ENCODE data around the gene MRGPRD. TPM values are rescaled to one million over a fixed set of nuclear protein-coding genes. Genes with fewer than 3 reads are reported as not detected.

MRGPRD gene
- total RNA-seq, 5 donors from 2014 or later (not counting 1 experiment from before 2014, with no cell fraction given) = not detected

- 97% methylated on average over 4 of the region's 9 CpGs for WGBS (ENCODE audit: insufficient coverage)
- DNase-seq (no peak), ATAC-seq (replicated peaks in 1 of 4) (no peak)
- Histone ChIP-seq H3K9me3 (no peaks in the 10 kb centered on the region), H3K36me3 (ENCODE audit: control insufficient read depth in 2 of 2, extremely low read depth in 1 of 2, insufficient read depth in 1 of 2, low read length in 1 of 2) (no peaks in the 10 kb centered on the region), H3K27ac (ENCODE audit: low read length) (no peak overlapping the region), H3K27me3 (replicated peaks in 1 of 2; ENCODE audit: control insufficient read depth in 2 of 2, extremely low read depth in 1 of 2, insufficient read depth in 2 of 2, low read length in 1 of 2) (peaks cover 0 to 33% of the 10 kb centered on the region in 2 experiments), H3K4me1 (ENCODE audit: control insufficient read depth in 1 of 2, extremely low read depth in 1 of 2, insufficient read depth in 2 of 2, low read length in 2 of 2) (peaks cover 0 to 26% of the 10 kb centered on the region in 2 experiments), H3K4me3 (ENCODE audit: control insufficient read depth in 1 of 2, extremely low read depth in 1 of 2, low read length in 1 of 2) (no peak overlapping the region)
- H3K27me3 Mint-ChIP-seq = peaks cover 1 to 5% of the 10 kb centered on the region in 2 donors
- H3K4me1 Mint-ChIP-seq = peaks cover 8 to 19% (median 16%) of the 10 kb centered on the region in 3 donors
- H3K36me3 Mint-ChIP-seq = no peaks in the 10 kb centered on the region
- H3K27ac Mint-ChIP-seq = no peak overlapping the region
- H3K9me3 Mint-ChIP-seq = no peaks in the 10 kb centered on the region
- ChIA-PET POLR2A (no interaction called here), CTCF (interaction anchor here in 1 of 2 donors (0.6 kb wide), 1 partner anchor 9 kb away, joined by 4 read pairs; no protein-coding TSS in a partner anchor)
- no peak overlapping the region for H3K4me3 Mint-ChIP-seq
These were observed 22.6 kb downstream of the MRGPRD start for GRCh38 chr11:68958211-68958610.

DNA sequence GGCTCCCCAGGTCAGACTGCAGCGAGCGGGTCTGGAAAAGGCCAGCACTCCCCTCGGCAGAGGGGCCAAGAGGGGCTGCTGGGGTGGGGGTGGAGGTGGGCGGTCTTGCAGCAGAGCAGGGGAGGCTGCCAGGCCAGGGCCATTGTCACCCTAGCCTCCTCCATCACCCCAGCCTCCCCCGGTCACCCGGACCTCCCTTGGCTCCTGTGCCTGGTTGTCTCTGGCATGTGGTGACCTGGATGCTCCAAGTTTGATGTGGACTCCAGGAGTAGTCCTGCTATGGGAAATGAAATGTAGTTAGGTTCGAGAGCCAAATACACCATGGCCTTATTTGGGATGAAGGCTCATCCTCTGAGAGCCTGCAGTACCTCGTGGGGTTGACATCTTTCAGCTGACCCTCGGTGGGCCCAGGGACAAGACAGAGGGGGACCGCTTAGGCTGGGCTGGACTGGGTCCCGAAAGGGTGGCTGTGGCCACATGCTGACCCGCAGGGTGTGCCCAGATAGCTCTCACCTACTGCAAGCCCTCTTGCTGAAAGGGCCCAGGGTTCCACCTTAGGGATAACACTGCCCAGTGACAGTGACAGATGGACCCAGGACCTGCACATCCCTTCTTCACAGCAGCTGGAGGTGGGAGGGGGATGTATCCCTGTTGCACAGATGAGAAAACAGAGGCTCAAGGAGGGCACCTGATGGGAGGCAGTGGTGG, 24.1 kb downstream of the MRGPRD start:
- Mint-ChIP-seq H3K9me3 (no peaks in the 10 kb centered on the region), H3K27me3 (peaks cover 0 to 5% of the 10 kb centered on the region in 2 donors), H3K4me3 (no peak overlapping the region), H3K27ac (no peak overlapping the region), H3K4me1 (peaks cover 3 to 10% (median 5%) of the 10 kb centered on the region in 3 donors), H3K36me3 (no peaks in the 10 kb centered on the region)
- CTCF ChIA-PET = interaction anchor here in 1 of 2 donors (0.6 to 1.2 kb wide), 3 partner anchors 88 to 245 kb away, joined by 3 to 5 read pairs (median 3); no protein-coding TSS in a partner anchor
- peaks cover 0 to 29% of the 10 kb centered on the region in 2 experiments for H3K27me3 ChIP-seq (replicated peaks in 1 of 2; ENCODE audit: control insufficient read depth in 2 of 2, extremely low read depth in 1 of 2, insufficient read depth in 2 of 2, low read length in 1 of 2)
- no peaks in the 10 kb centered on the region for H3K36me3 ChIP-seq (ENCODE audit: control insufficient read depth in 2 of 2, extremely low read depth in 1 of 2, insufficient read depth in 1 of 2, low read length in 1 of 2)
- 82% methylated on average over 7 of the region's 12 CpGs for WGBS (ENCODE audit: insufficient coverage)
- ATAC-seq (replicated peaks in 1 of 4) (no peak), DNase-seq (no peak)
- H3K9me3 ChIP-seq = no peaks in the 10 kb centered on the region
- POLR2A ChIA-PET = no interaction called here
- H3K27ac ChIP-seq (ENCODE audit: low read length) = no peak overlapping the region
- no peak overlapping the region for H3K4me3 ChIP-seq (ENCODE audit: control insufficient read depth in 1 of 2, extremely low read depth in 1 of 2, low read length in 1 of 2)
- H3K4me1 ChIP-seq (ENCODE audit: control insufficient read depth in 1 of 2, extremely low read depth in 1 of 2, insufficient read depth in 2 of 2, low read length in 2 of 2) = peaks cover 0 to 12% of the 10 kb centered on the region in 2 experiments

DNA sequence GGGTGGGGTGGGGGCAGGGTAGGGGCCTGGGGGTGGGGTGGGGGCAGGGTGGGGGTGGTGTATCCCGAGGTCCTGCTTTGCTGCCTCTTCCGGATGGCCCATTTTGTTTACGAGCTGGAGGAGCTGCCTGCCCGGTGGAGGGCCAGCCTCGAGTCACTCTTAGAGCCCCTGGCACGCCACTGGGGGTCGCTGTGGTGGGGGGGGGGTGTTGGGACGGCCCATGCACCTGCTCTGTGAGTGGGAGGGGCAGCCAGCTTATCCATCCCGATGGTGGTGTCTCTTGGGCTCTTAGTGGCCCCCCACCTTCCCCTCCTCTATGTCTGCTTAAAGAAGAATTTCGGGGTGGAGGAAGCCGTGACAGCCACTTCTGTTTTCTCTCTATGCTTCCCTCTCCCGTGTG, 24.6 kb downstream of the MRGPRD start:
- 0% methylated on average over 4 of the region's 12 CpGs for WGBS (ENCODE audit: insufficient coverage)
- Mint-ChIP-seq H3K27ac (no peak overlapping the region), H3K36me3 (no peaks in the 10 kb centered on the region), H3K27me3 (peaks cover 0 to 5% of the 10 kb centered on the region in 2 donors), H3K4me3 (no peak overlapping the region), H3K4me1 (peaks cover 3 to 10% (median 5%) of the 10 kb centered on the region in 3 donors), H3K9me3 (no peaks in the 10 kb centered on the region)
- DNase-seq = peak in 23 of 35 experiments; percentile 8 to 47 (median 25)
- ChIA-PET CTCF (interaction anchor here in 1 of 2 donors (0.6 to 1.2 kb wide), 3 partner anchors 88 to 246 kb away, joined by 3 to 5 read pairs (median 3); no protein-coding TSS in a partner anchor), POLR2A (no interaction called here)
- Histone ChIP-seq H3K4me3 (ENCODE audit: control insufficient read depth in 1 of 2, extremely low read depth in 1 of 2, low read length in 1 of 2) (no peak overlapping the region), H3K27ac (ENCODE audit: low read length) (no peak overlapping the region), H3K27me3 (replicated peaks in 1 of 2; ENCODE audit: control insufficient read depth in 2 of 2, extremely low read depth in 1 of 2, insufficient read depth in 2 of 2, low read length in 1 of 2) (peaks cover 0 to 29% of the 10 kb centered on the region in 2 experiments), H3K36me3 (ENCODE audit: control insufficient read depth in 2 of 2, extremely low read depth in 1 of 2, insufficient read depth in 1 of 2, low read length in 1 of 2) (no peaks in the 10 kb centered on the region), H3K9me3 (no peaks in the 10 kb centered on the region), H3K4me1 (ENCODE audit: control insufficient read depth in 1 of 2, extremely low read depth in 1 of 2, insufficient read depth in 2 of 2, low read length in 2 of 2) (peaks cover 0 to 12% of the 10 kb centered on the region in 2 experiments)
- ATAC-seq (replicated peaks in 1 of 4) = peak in 2 of 4 experiments; percentile 36 to 65

DNA sequence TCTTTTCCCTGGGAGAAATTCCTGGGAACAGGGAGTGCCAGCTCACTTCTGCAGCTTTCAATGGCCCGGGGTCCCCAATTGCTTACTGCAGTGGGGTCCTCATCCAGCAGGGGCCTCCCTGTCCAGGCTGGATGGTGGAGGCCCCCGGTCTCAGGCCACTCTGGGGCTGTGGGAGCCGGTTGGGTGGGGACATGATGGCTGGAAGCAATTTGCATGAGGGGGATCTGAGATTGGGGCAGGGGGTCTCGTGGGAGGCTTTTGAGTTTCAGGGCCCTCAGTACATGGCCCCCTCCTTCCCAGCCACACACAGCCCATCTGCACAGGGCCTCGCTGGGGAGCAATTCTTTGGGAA, 25.2 kb downstream of the MRGPRD start:
- ChIA-PET POLR2A (no interaction called here), CTCF (no interaction called here)
- 20% methylated on average over 2 of the region's 5 CpGs for WGBS (ENCODE audit: insufficient coverage)
- Mint-ChIP-seq H3K36me3 (no peaks in the 10 kb centered on the region), H3K4me1 (peaks cover 3 to 10% (median 5%) of the 10 kb centered on the region in 3 donors), H3K9me3 (no peaks in the 10 kb centered on the region), H3K27ac (no peak overlapping the region), H3K27me3 (peaks cover 0 to 5% of the 10 kb centered on the region in 2 donors), H3K4me3 (no peak overlapping the region)
- no peaks in the 10 kb centered on the region for H3K36me3 ChIP-seq (ENCODE audit: control insufficient read depth in 2 of 2, extremely low read depth in 1 of 2, insufficient read depth in 1 of 2, low read length in 1 of 2)
- no peak overlapping the region for H3K4me3 ChIP-seq (ENCODE audit: control insufficient read depth in 1 of 2, extremely low read depth in 1 of 2, low read length in 1 of 2)
- no peaks in the 10 kb centered on the region for H3K9me3 ChIP-seq
- H3K27ac ChIP-seq (ENCODE audit: low read length) = no peak overlapping the region
- DNase-seq (no peak), ATAC-seq (replicated peaks in 1 of 4) (no peak)
- peaks cover 0 to 29% of the 10 kb centered on the region in 2 experiments for H3K27me3 ChIP-seq (replicated peaks in 1 of 2; ENCODE audit: control insufficient read depth in 2 of 2, extremely low read depth in 1 of 2, insufficient read depth in 2 of 2, low read length in 1 of 2)
- H3K4me1 ChIP-seq (ENCODE audit: control insufficient read depth in 1 of 2, extremely low read depth in 1 of 2, insufficient read depth in 2 of 2, low read length in 2 of 2) = peaks cover 0 to 12% of the 10 kb centered on the region in 2 experiments

- H3K27me3 Mint-ChIP-seq = peaks cover 0 to 5% of the 10 kb centered on the region in 2 donors
- no peak overlapping the region for H3K4me3 Mint-ChIP-seq
- CTCF ChIA-PET = interaction anchor here in 1 of 2 donors (0.7 kb wide), 1 partner anchor 15 kb away, joined by 6 read pairs; no protein-coding TSS in a partner anchor
These were observed 25.8 kb downstream of the MRGPRD start for GRCh38 chr11:68954836-68955606.

GRCh38 chr11:68950762-68951161, 30.0 kb downstream of the MRGPRD start:
- Mint-ChIP-seq H3K27me3 (no peaks in the 10 kb centered on the region), H3K4me3 (no peak overlapping the region), H3K4me1 (peaks cover 3 to 10% (median 5%) of the 10 kb centered on the region in 3 donors), H3K36me3 (no peaks in the 10 kb centered on the region), H3K27ac (no peak overlapping the region), H3K9me3 (no peaks in the 10 kb centered on the region)
- WGBS (ENCODE audit: insufficient coverage) = 80% methylated on average over 9 of the region's 9 CpGs
- no peaks in the 10 kb centered on the region for H3K36me3 ChIP-seq (ENCODE audit: control insufficient read depth in 2 of 2, extremely low read depth in 1 of 2, insufficient read depth in 1 of 2, low read length in 1 of 2)
- no peaks in the 10 kb centered on the region for H3K9me3 ChIP-seq
- peaks cover 0 to 12% of the 10 kb centered on the region in 2 experiments for H3K27me3 ChIP-seq (replicated peaks in 1 of 2; ENCODE audit: control insufficient read depth in 2 of 2, extremely low read depth in 1 of 2, insufficient read depth in 2 of 2, low read length in 1 of 2)
- peaks cover 0 to 4% of the 10 kb centered on the region in 2 experiments for H3K4me1 ChIP-seq (ENCODE audit: control insufficient read depth in 1 of 2, extremely low read depth in 1 of 2, insufficient read depth in 2 of 2, low read length in 2 of 2)
- ATAC-seq (replicated peaks in 1 of 4) (no peak), DNase-seq (no peak)
- ChIA-PET POLR2A (no interaction called here), CTCF (no interaction called here)
- no peak overlapping the region for H3K27ac ChIP-seq (ENCODE audit: low read length)
- no peak overlapping the region for H3K4me3 ChIP-seq (ENCODE audit: control insufficient read depth in 1 of 2, extremely low read depth in 1 of 2, low read length in 1 of 2)

More at GRCh38 chr11:68954836-68955606, 25.8 kb downstream of the MRGPRD start:
- WGBS (ENCODE audit: insufficient coverage) = 56% methylated on average over 28 of the region's 30 CpGs
- ATAC-seq (replicated peaks in 1 of 4) = no peak
- no peaks in the 10 kb centered on the region for H3K36me3 Mint-ChIP-seq
- no peak for DNase-seq
- no peak overlapping the region for H3K4me3 ChIP-seq (ENCODE audit: control insufficient read depth in 1 of 2, extremely low read depth in 1 of 2, low read length in 1 of 2)
- peaks cover 0 to 12% of the 10 kb centered on the region in 2 experiments for H3K4me1 ChIP-seq (ENCODE audit: control insufficient read depth in 1 of 2, extremely low read depth in 1 of 2, insufficient read depth in 2 of 2, low read length in 2 of 2)
- H3K27ac ChIP-seq (ENCODE audit: low read length) = no peak overlapping the region
- H3K4me1 Mint-ChIP-seq = peaks cover 3 to 10% (median 5%) of the 10 kb centered on the region in 3 donors
- no peaks in the 10 kb centered on the region for H3K9me3 ChIP-seq
- POLR2A ChIA-PET = no interaction called here
- peaks cover 0 to 29% of the 10 kb centered on the region in 2 experiments for H3K27me3 ChIP-seq (replicated peaks in 1 of 2; ENCODE audit: control insufficient read depth in 2 of 2, extremely low read depth in 1 of 2, insufficient read depth in 2 of 2, low read length in 1 of 2)
- H3K36me3 ChIP-seq (ENCODE audit: control insufficient read depth in 2 of 2, extremely low read depth in 1 of 2, insufficient read depth in 1 of 2, low read length in 1 of 2) = no peaks in the 10 kb centered on the region
- H3K9me3 Mint-ChIP-seq = no peaks in the 10 kb centered on the region
- no peak overlapping the region for H3K27ac Mint-ChIP-seq
